Neural cell (in vitro differentiated cells): ENCODE data around the gene ABHD10.

Source experiments
- CTCF ChIP-seq: fragments of 450-650 bp; IDR thresholded peaks from 2 replicates; pipeline ENCODE4 v1.5.1; 2014; ENCODE audit warnings: antibody characterized with exemption, mild to moderate bottlenecking, moderate library complexity; ENCODE audit not compliant: poor library complexity, severe bottlenecking
- POLR2AphosphoS5 ChIP-seq: IDR thresholded peaks from 2 replicates; pipeline ENCODE4 v1.6.1; 2012
- TAF1 ChIP-seq: IDR thresholded peaks from 2 replicates; pipeline ENCODE4 v1.6.1; 2012; ENCODE audit warnings: low read depth

- no peak for TF ChIP-seq CTCF
- TF ChIP-seq TAF1 = no peak
- no peak for TF ChIP-seq POLR2AphosphoS5
Observed at GRCh38 chr3:112002096-112002971, 23.5 kb downstream of the ABHD10 start.
